Measurements from ENCODE around the gene GATA3.

Gene GATA3

GRCh38 chr10:8064436-8064835 is 9.9 kb downstream of the GATA3 start:
- no peak for DNase-seq (ENCODE audit: low read depth in 2 of 2)

- DNase-seq (ENCODE audit: low read depth in 2 of 2) = no peak
Measured at GRCh38 chr10:8065651-8066050, 11.2 kb downstream of the GATA3 start.

- no peak for DNase-seq (ENCODE audit: low read depth in 2 of 2)
Measured at GRCh38 chr10:8066124-8066523, 11.6 kb downstream of the GATA3 start.

GRCh38 chr10:8066797-8067196 is 12.3 kb downstream of the GATA3 start:
- no peak for DNase-seq (ENCODE audit: low read depth in 2 of 2)

- no peak for DNase-seq (ENCODE audit: low read depth in 2 of 2)
Measured at GRCh38 chr10:8069108-8069507, 14.6 kb downstream of the GATA3 start.

GRCh38 chr10:8069627-8070026 is 15.1 kb downstream of the GATA3 start:
- no peak for DNase-seq (ENCODE audit: low read depth in 2 of 2)

- no peak for DNase-seq (ENCODE audit: low read depth in 2 of 2)
Measured at GRCh38 chr10:8070440-8070839, 16.0 kb downstream of the GATA3 start.

- DNase-seq (ENCODE audit: low read depth in 2 of 2) = no peak
Measured at GRCh38 chr10:8071006-8071405, 16.5 kb downstream of the GATA3 start.

GRCh38 chr10:8071666-8072065 is 17.2 kb downstream of the GATA3 start:
- no peak for DNase-seq (ENCODE audit: low read depth in 2 of 2)

GRCh38 chr10:8072211-8072610 is 17.7 kb downstream of the GATA3 start:
- DNase-seq (ENCODE audit: low read depth in 2 of 2) = no peak

GRCh38 chr10:8073691-8074416 is 19.4 kb downstream of the GATA3 start:
- no peak for DNase-seq (ENCODE audit: low read depth in 2 of 2)

GRCh38 chr10:8074881-8075280 is 20.4 kb downstream of the GATA3 start:
- DNase-seq (ENCODE audit: low read depth in 2 of 2) = no peak

GRCh38 chr10:8075282-8076260 is 21.1 kb downstream of the GATA3 start:
- no peak for DNase-seq (ENCODE audit: low read depth in 2 of 2)

GRCh38 chr10:8076933-8077332 is 22.4 kb downstream of the GATA3 start:
- DNase-seq (ENCODE audit: low read depth in 2 of 2) = no peak

GRCh38 chr10:8078027-8078426 is 23.5 kb downstream of the GATA3 start:
- no peak for DNase-seq (ENCODE audit: low read depth in 2 of 2)

GRCh38 chr10:8079126-8079525 is 24.6 kb downstream of the GATA3 start:
- DNase-seq (ENCODE audit: low read depth in 2 of 2) = no peak

GRCh38 chr10:8084799-8085198 is 30.3 kb downstream of the GATA3 start:
- DNase-seq (ENCODE audit: low read depth in 2 of 2) = no peak

- DNase-seq (ENCODE audit: low read depth in 2 of 2) = no peak
Measured at GRCh38 chr10:8085251-8085650, 30.8 kb downstream of the GATA3 start.

GRCh38 chr10:8086315-8086714 is 31.8 kb downstream of the GATA3 start:
- DNase-seq (ENCODE audit: low read depth in 2 of 2) = no peak

- DNase-seq (ENCODE audit: low read depth in 2 of 2) = no peak
Measured at GRCh38 chr10:8088504-8088903, 34.0 kb downstream of the GATA3 start.

- no peak for DNase-seq (ENCODE audit: low read depth in 2 of 2)
Measured at GRCh38 chr10:8092428-8092827, 37.9 kb downstream of the GATA3 start.

- DNase-seq (ENCODE audit: low read depth in 2 of 2) = peak in 1 of 2 donors; percentile 27
Measured at GRCh38 chr10:8095959-8096358, 41.5 kb downstream of the GATA3 start.

GRCh38 chr10:8096931-8097330 is 42.4 kb downstream of the GATA3 start:
- DNase-seq (ENCODE audit: low read depth in 2 of 2) = no peak

Data from stimulated activated CD8-positive, alpha-beta memory T cell treated with anti-CD3 and anti-CD28 coated beads, Interleukin-15, amount 100 ng/mL, for 48 hours (primary cell).